Measurements from ENCODE around the gene ATXN2. TPM values are rescaled to one million over a fixed set of nuclear protein-coding genes. Genes with fewer than 3 reads are reported as not detected.
A peak's percentile ranks its signal among the peaks of the same experiment; 100 is the strongest.
"Not testable (repeated sequence)": the region's sequence is repeated elsewhere in the genome, so short reads cannot be mapped to it uniquely, and the experiment has no call there.

The ATXN2 gene, protein sequence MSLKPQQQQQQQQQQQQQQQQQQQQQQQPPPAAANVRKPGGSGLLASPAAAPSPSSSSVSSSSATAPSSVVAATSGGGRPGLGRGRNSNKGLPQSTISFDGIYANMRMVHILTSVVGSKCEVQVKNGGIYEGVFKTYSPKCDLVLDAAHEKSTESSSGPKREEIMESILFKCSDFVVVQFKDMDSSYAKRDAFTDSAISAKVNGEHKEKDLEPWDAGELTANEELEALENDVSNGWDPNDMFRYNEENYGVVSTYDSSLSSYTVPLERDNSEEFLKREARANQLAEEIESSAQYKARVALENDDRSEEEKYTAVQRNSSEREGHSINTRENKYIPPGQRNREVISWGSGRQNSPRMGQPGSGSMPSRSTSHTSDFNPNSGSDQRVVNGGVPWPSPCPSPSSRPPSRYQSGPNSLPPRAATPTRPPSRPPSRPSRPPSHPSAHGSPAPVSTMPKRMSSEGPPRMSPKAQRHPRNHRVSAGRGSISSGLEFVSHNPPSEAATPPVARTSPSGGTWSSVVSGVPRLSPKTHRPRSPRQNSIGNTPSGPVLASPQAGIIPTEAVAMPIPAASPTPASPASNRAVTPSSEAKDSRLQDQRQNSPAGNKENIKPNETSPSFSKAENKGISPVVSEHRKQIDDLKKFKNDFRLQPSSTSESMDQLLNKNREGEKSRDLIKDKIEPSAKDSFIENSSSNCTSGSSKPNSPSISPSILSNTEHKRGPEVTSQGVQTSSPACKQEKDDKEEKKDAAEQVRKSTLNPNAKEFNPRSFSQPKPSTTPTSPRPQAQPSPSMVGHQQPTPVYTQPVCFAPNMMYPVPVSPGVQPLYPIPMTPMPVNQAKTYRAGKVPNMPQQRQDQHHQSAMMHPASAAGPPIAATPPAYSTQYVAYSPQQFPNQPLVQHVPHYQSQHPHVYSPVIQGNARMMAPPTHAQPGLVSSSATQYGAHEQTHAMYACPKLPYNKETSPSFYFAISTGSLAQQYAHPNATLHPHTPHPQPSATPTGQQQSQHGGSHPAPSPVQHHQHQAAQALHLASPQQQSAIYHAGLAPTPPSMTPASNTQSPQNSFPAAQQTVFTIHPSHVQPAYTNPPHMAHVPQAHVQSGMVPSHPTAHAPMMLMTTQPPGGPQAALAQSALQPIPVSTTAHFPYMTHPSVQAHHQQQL
- polyA plus RNA-seq (ENCODE audit: insufficient read length in 3 of 3): 10 to 100 TPM; 62.4 to 87.5 (median 75.6) TPM
- long read RNA-seq, donor 1, partial matches to known transcripts: 0 of 3 reads
- long read RNA-seq, donor 1, other reads (novel, unspliced or antisense): 0 of 3 reads
- long read RNA-seq, donor 2, partial matches to known transcripts: 0 of 4 reads
- long read RNA-seq, donor 2, other reads (novel, unspliced or antisense): 0 of 4 reads
- long read RNA-seq, donor 3, full-length matches to known transcripts: 3 of 3 reads
- long read RNA-seq, donor 3, partial matches to known transcripts: 0 of 3 reads
- long read RNA-seq, donor 3, other reads (novel, unspliced or antisense): 0 of 3 reads
- long read RNA-seq, donor 4, partial matches to known transcripts: 0 of 4 reads
- long read RNA-seq, donor 4, other reads (novel, unspliced or antisense): 0 of 4 reads
- long read RNA-seq, donor 5: 0 reads
- long read RNA-seq, donor 6, full-length matches to known transcripts: 5 of 5 reads
- long read RNA-seq, donor 6, partial matches to known transcripts: 0 of 5 reads
- long read RNA-seq, donor 6, other reads (novel, unspliced or antisense): 0 of 5 reads
- long read RNA-seq, donor 7, partial matches to known transcripts: 0 of 4 reads
- long read RNA-seq, donor 7, other reads (novel, unspliced or antisense): 0 of 4 reads
- long read RNA-seq, donor 8, full-length matches to known transcripts: 8 of 13 reads
- long read RNA-seq, donor 8, partial matches to known transcripts: 5 of 13 reads
- long read RNA-seq, donor 8, other reads (novel, unspliced or antisense): 0 of 13 reads
- long read RNA-seq, donor 9, partial matches to known transcripts: 0 of 4 reads
- long read RNA-seq, donor 9, other reads (novel, unspliced or antisense): 0 of 4 reads
- long read RNA-seq, donor 10, full-length matches to known transcripts: 7 of 7 reads
- long read RNA-seq, donor 10, partial matches to known transcripts: 0 of 7 reads
- long read RNA-seq, donor 10, other reads (novel, unspliced or antisense): 0 of 7 reads
- long read RNA-seq, donor 11, partial matches to known transcripts: 0 of 3 reads
- long read RNA-seq, donor 11, other reads (novel, unspliced or antisense): 0 of 3 reads
- long read RNA-seq, donor 12, partial matches to known transcripts: 0 of 1 reads
- long read RNA-seq, donor 12, other reads (novel, unspliced or antisense): 0 of 1 reads
- long read RNA-seq, donor 13: 0 reads
- long read RNA-seq, donor 14, full-length matches to known transcripts: 2 of 2 reads
- long read RNA-seq, donor 14, partial matches to known transcripts: 0 of 2 reads
- long read RNA-seq, donor 14, other reads (novel, unspliced or antisense): 0 of 2 reads
- long read RNA-seq, donor 15, partial matches to known transcripts: 0 of 3 reads
- long read RNA-seq, donor 15, other reads (novel, unspliced or antisense): 0 of 3 reads
- long read RNA-seq, donor 16, full-length matches to known transcripts: 8 of 60 reads
- long read RNA-seq, donor 16, partial matches to known transcripts: 52 of 60 reads
- long read RNA-seq, donor 16, other reads (novel, unspliced or antisense): 0 of 60 reads

DNA sequence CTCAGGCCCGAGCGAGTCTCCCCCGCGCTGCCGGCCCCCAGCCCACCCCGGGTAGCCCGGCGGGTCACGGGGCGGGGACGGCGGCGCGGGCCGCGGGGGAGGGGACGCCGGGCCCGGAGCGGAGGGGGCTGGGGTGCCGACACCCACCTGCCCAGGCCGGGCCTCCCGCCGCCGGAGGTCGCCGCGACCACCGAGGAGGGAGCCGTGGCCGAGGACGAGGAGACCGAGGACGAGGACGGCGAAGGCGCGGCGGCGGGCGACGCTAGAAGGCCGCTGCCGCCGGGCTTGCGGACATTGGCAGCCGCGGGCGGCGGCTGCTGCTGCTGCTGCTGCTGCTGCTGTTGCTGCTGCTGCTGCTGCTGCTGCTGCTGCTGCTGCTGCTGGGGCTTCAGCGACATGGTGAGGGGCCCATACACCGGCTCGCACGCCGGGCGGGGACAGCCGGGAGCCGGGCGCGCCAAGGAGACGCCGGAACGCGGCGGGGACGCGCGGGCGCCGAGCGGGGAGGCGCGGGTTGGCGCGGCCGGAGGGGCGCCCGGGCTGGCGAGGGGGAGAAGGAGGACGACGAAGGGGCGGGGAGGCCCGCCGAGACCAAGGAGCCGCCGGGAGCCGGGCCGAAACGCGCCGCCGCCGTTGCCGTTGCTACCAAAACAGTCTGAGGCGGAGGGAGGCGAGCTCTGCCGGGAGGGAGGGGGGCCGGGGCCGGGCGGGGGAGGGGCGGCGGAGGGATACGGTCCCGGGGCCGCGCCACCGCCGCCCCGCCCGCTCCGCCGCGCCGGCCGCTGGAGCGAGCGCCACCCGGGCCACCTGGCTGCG lies at the start of gene ATXN2:
Gene ATXN2, minus strand, starts transcription at position 679 of the 816 bp plus-strand sequence. Its CDS starts 281 bp downstream, at position 398.
- peak in 7 of 11 donors; percentile 1 to 64 (median 48) for DNase-seq (ENCODE audit: extremely low read depth in 1 of 11, low read depth in 9 of 11, low spot score in 4 of 11)

DNA sequence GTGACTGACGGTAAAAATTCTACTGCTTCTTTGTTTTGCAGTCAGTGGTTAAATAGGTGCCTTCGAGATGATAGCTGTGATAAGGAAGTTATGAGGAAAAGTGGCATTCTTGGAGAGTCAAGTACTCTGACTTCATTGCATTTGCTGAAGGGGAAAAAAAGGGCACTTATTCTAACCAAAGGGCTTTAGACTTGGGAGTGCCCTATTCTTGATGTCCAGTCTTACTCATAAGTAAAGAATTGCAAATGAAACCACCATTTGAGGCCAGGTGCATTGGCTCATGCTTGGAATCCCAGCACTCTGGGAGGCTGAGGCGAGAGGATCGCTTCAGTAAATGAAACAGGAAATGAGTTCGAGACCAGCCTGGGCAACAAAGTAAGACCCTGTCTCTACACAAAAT lies 46.3 kb upstream of the ATXN2 start:
- no peak for DNase-seq (ENCODE audit: extremely low read depth in 1 of 11, low read depth in 9 of 11, low spot score in 4 of 11)

DNA sequence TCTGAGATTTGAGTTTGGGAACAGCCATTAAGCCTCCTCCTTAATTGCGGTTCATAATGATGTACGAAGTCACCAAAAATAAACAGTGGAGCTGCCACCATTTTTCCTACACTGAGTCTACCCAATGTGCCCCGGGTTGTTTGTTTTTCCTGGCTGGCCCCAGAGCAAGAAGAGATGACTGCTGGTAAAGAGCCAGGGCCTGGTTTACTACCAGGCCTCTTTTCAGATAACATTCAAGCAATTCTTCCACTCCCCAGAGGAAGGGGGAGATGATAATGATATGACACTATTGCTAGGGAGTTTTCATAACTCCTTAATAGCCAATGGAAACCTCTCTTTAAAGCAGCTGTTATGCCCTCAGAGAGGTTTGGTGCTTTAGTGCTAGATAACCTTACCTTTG lies 44.3 kb upstream of the ATXN2 start:
- no peak for DNase-seq (ENCODE audit: extremely low read depth in 1 of 11, low read depth in 9 of 11, low spot score in 4 of 11)

DNA sequence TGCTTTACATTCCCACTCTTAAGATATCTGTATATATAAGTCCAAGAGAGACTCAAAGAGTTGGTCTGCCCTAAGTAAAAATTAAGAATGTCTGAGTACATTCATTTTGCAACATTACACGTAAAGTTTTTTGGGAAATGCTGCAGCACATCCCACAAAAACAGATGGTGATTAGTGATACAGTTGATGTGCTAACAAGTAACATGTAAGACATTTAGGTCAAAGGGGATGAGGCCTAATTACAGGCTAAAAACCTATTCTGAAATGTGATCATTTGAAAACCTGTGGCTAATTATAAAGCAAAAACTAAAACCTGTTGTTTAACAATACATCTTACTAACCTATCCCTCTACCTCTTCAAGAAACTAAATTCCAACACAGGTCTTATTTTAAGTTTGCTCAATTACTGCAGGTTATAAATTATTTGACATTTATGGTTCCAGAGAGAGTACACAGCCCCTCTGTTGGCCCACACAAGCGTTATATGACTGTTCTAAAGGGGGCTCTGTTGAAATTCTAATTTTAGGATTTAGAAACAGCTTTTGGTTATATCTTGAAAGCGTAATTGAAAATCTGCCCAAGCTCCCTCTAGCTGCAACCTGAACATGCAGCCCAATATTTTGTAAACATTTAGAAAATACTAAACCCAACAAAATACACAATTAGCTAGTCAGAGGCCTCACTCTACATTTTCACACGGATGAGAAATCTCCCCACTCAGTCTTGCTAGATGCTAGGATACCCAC lies 43.7 kb upstream of the ATXN2 start:
- no peak for DNase-seq (ENCODE audit: extremely low read depth in 1 of 11, low read depth in 9 of 11, low spot score in 4 of 11)

DNA sequence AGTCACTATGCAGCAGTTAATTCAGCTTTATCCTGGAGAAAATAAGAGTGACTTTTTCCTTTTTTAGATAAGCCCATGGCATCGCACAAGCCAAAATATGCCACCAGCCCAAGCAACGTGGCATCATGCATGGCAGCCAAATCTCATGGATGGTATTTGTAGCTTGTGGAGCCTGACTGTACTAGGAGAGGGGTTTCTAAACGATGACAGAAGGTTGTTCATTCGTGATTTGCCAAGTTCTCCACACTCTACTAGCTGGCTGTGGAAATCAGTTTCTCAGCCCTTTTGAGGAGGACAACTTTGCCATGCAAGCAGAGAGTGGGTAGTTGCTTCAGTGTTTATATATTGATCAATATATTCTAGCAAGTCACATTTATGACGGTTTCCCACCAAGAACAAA lies 41.4 kb upstream of the ATXN2 start:
- DNase-seq (ENCODE audit: extremely low read depth in 1 of 11, low read depth in 9 of 11, low spot score in 4 of 11): no peak

DNA sequence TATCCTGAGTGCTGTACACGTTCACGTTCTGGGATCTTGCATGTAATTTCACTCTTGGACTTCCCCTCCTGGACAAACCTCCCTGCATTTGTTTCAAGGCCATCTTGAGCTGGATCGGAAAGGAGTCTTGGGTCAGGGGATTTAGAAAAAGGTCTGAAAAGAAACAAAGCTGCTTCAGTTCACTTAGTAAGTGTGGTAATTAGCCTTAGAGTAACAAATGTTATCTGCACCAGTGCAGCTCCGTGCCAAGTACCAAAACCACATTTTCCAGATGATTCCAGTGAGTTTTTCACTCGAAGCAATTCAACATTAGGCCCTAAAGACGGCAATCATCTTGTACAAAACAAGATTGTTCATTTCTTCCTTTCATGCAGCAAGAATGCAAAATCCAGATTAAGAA lies 39.4 kb upstream of the ATXN2 start:
- no peak for DNase-seq (ENCODE audit: extremely low read depth in 1 of 11, low read depth in 9 of 11, low spot score in 4 of 11)

DNA sequence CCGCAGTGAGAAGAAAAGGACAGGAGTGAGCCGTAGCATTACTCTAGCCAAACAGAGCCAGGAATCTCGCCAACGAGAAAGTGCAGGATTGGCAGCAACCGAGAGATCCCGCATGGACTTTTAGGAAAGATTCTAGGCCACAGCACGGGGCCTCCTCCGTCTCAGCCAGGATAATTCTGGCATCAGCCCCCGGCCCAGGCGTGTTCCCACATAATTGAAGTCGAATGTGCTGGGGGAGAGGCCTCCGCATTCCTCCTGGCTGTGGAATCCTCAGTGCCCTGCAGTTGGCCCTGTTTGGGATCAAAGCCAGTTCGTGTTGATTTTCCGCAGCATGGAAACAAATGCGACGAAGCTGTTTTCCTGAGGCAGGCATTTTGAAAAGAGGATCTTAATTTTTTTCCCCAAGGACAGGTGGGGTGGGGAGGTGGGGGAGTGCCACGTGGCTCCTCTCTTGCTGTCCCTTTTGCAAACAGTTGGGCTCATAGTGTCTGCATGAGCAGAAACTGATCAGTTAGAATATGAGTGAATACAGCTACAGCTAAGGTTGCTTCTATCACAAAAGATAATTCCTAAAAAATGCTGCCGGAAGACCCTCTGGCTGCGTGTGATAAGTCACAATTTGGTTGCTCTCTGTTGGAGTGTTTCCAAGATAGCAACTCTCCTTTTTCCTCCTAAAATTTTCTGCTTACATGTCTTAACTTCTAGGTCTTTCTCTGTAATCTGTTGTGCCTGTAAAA lies 37.3 kb upstream of the ATXN2 start:
- peak in 7 of 11 donors; percentile 48 to 73 (median 58) for DNase-seq (ENCODE audit: extremely low read depth in 1 of 11, low read depth in 9 of 11, low spot score in 4 of 11)

DNA sequence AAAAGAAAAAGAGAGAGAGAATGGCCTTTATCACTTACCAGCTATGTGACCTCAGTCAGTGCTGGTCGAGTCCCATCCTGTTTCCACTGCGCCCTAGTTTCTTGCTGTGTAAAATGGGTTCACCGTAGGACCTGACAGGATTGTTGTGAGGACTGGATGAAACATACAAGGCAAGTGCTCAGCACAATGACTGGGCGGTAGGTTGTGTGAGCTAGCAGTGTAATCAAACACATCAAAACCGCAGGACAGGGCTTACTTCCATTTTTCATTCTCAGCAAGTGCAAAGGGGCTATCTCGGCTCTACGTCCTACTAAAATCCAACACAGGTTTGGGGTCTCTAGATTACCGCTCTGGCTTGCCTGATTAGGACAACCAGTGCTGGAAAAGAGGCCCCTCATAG lies 36.4 kb upstream of the ATXN2 start:
- no peak for DNase-seq (ENCODE audit: extremely low read depth in 1 of 11, low read depth in 9 of 11, low spot score in 4 of 11)

DNA sequence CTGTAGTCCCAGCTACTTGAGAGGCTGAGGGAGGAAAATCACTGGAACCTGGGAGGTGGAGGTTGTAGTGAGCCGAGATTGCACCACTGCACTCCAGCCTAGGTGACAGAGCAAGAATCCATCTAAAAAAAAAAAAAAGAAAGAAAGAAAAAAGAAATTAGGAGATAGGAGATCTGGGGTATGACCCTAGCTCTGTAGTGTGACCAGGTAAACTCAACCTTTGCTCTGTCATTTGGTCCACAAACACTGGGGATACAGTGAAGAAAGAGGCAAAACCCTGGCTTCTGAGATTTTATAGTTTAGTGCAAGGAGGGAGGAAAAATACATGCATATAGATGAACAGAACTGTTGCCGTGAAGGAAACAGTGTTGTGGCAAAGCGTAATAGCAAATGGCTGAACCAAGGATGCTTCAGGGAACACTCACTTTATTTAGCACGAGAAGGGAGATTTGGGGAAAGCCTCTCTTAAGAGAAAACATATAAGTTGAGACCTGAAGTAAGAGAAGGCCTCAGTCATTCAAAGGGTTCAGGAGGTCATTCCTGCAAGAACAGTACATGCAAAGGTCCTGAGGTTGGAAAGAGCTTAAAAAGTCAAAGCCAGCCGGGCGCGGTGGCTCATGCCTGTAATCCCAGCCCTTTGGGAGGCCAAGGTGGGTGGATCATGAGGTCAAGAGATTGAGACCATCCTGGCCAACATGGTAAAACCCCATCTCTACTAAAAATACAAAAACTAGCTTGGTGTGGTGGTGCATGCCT lies 29.6 kb upstream of the ATXN2 start:
- DNase-seq (ENCODE audit: extremely low read depth in 1 of 11, low read depth in 9 of 11, low spot score in 4 of 11): no peak

DNA sequence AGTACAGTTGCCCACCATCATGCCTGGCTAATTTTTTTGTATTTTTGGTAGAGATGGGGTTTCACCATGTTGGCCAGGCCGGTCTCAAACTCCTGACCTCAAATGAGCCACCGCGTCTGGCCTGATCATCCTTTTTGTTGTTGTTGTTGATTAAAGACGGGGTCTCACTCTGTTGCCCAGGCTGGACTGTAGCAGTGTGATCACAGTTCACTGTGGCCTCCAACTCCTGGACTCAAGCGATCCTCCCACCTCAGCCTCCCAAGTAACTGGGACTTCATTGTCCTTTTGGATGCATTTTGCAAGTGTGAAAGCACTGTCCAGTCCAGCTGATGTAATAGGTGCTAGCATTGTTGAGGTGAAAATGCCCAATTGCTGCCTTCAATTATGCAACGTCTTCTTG lies 27.1 kb upstream of the ATXN2 start:
- no peak for DNase-seq (ENCODE audit: extremely low read depth in 1 of 11, low read depth in 9 of 11, low spot score in 4 of 11)

DNA sequence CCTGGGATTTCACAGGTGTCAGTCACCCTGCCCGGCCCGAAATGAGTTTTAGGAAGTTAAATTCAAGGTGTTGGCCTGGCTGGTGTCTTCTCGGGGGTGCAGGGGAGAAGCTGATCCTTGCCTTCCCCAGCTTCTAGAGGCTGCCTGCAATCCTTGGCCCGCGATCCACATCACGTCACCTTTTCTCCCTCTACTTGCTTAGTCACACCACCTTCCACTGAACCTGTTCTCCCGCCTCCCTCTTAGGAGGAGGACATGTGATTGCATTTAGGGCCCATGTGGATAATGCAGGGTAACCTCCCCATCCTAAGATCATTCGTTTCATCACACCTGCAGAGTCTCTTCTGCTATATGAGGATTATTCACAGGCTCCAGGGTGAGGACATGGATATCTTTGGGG lies 25.4 kb upstream of the ATXN2 start:
- no peak for DNase-seq (ENCODE audit: extremely low read depth in 1 of 11, low read depth in 9 of 11, low spot score in 4 of 11)

DNA sequence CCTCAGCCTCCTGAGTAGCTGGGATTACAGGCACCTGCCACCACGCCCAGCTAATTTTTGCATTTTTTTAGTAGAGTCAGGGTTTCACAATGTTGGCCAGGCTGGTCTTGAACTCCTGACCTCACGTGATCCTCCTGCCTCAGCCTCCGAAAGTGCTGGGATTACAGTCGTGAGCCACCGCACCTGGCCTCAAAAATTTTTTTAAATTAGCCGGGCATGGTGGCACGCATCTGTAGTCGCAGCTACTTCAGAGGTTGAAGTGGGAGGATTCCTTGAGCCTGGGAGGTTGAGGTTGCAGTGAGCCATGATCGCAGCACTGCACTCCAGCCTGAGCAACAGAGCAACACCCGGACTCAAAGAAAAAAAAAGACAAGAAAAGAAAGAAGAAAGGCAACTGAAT lies 18.7 kb upstream of the ATXN2 start:
- not testable (repeated sequence) for DNase-seq (ENCODE audit: extremely low read depth in 1 of 11, low read depth in 9 of 11, low spot score in 4 of 11)

DNA sequence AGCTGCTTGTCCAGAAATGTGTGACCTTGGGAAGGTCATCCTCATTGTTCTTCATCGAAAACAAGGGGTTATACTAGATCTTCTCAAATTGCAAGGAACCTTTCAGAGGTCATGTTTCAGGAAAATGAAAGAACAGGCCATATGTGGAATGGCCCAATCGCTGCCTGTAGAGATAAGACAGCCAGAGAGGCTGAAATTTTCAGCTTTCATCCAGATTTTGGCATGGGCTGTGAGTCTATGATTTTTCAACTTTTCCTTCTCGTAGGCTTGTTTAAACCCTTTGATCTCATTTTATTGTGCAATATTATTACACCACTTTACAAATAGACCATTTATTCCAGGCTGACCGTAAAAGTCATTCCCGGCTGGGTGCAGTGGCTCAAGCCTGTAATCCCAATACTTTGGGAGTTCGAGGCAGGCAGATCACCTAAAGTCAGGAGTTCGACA lies 17.1 kb upstream of the ATXN2 start:
- DNase-seq (ENCODE audit: extremely low read depth in 1 of 11, low read depth in 9 of 11, low spot score in 4 of 11): no peak

DNA sequence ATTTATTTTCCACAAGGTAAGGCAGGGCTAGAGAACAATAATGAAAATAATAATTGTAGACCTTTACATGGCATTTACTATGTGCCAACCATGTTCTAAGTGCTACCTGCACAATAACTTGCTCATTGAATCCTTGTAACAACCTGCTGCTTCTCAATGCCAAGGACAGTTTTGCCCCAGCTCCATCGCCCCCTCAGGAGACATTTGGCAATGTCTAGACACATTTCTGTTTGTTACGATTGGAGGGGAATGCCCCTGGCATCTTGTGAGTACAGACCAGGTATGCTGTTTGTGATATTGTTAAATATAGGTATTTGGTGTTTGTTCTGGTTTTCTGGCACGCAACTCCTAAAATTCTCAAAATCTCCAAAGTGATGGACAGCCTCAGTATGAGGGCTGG lies 8.1 kb upstream of the ATXN2 start:
- no peak for DNase-seq (ENCODE audit: extremely low read depth in 1 of 11, low read depth in 9 of 11, low spot score in 4 of 11)
